Measurements from ENCODE around the gene SCLT1.

Gene SCLT1

GRCh38 chr4:128837198-128837597, 256.1 kb downstream of the SCLT1 start:
- DNase-seq, result no peak

GRCh38 chr4:128835498-128836222, 257.7 kb downstream of the SCLT1 start:
- no peak for DNase-seq
